ENCODE measurements around the gene C1QA. TPM values are rescaled to one million over a fixed set of nuclear protein-coding genes. Genes with fewer than 3 reads are reported as not detected.

C1QA gene
- total RNA-seq, 1 experiment from 2014 or later: not detected

- Histone ChIP-seq H2AFZ (no peak overlapping the region), H4K20me1 (ENCODE audit: insufficient read depth) (no peaks in the 10 kb centered on the region), H3K4me2 (peak overlapping the region; percentile 39), H3K79me2 (ENCODE audit: low read depth) (no peaks in the 10 kb centered on the region), H3F3A (ENCODE audit: insufficient read depth, low read depth) (peaks cover 16% of the 10 kb centered on the region), H3K36me3 (ENCODE audit: low read depth) (no peaks in the 10 kb centered on the region), H3K27ac (no peak overlapping the region), H3K4me3 (no peak overlapping the region), H3K9me3 (ENCODE audit: insufficient read depth, low read depth) (no peaks in the 10 kb centered on the region), H3K9me2 (ENCODE audit: insufficient read depth) (no peaks in the 10 kb centered on the region), H3K4me1 (replicated peaks; ENCODE audit: insufficient read depth) (peaks cover 11% of the 10 kb centered on the region), H3K27me3 (ENCODE audit: insufficient read depth, low read depth) (no peaks in the 10 kb centered on the region)
- intact Hi-C loops (cut with micrococcal nuclease; ENCODE audit: unreplicated experiment): loop anchor here (2.0 kb wide), 1 partner anchor 16 kb away; no protein-coding TSS in a partner anchor
- POLR2A ChIA-PET (ENCODE audit: unreplicated experiment): no interaction called here
- CTCF ChIA-PET: interaction anchor here (1.0 kb wide), 1 partner anchor 17 kb away, joined by 10 read pairs; no protein-coding TSS in a partner anchor
- BruUV-seq (replicated peaks): TSS peak; percentile 36
- TF ChIP-seq EZH2 (IDR thresholded peaks at IDR 0.05; ENCODE audit: low read depth): no peak
- TF ChIP-seq CTCF (conservative IDR thresholded peaks at IDR 0.05): no peak
- DNase-seq: no peak
Measured at GRCh38 chr1:22688466-22688865, 52.0 kb downstream of the C1QA start.

Small RNA genes within 50 kb of the gene (microRNA-seq; reads per million reads assigned to microRNA genes)
- not detected for gene MIR6127 (ENCODE audit: borderline number of aligned reads, borderline replicate concordance)

Other genes with a start within 250 kb of the C1QA start
- 13.7 and 21.4 TPM in 2 replicates for gene ZBTB40, start 184.8 kb upstream of the C1QA start, total RNA-seq (2021)
- gene EPHA8, start 73.1 kb upstream of the C1QA start, total RNA-seq (2021): not detected in 2 replicates
- not detected in 2 replicates for gene C1QC, start 7.0 kb downstream of the C1QA start, total RNA-seq (2021)
- gene C1QB, start 16.6 kb downstream of the C1QA start, total RNA-seq (2021): not detected in 2 replicates
- gene EPHB2, start 74.2 kb downstream of the C1QA start, total RNA-seq (2021): 26.7 and 31.1 TPM in 2 replicates